GM18907 (cell line): ENCODE measurements around the gene VIPR2.

Experiments
- ATAC-seq: cut with Tn5 transposase; IDR thresholded peaks from one replicate; pipeline ENCODE4 v1.9.1; 2021; ENCODE audit warnings: mild to moderate bottlenecking, moderate library complexity; ENCODE audit not compliant: unreplicated experiment

Gene VIPR2

GRCh38 chr7:159047536-159047935, 97.1 kb downstream of the VIPR2 start:
- ATAC-seq = no peak

- no peak for ATAC-seq
These were observed 98.4 kb downstream of the VIPR2 start for GRCh38 chr7:159046300-159046699.

- no peak for ATAC-seq
These were observed 98.8 kb downstream of the VIPR2 start for GRCh38 chr7:159045839-159046238.

- no peak for ATAC-seq
These were observed 102.0 kb downstream of the VIPR2 start for GRCh38 chr7:159042581-159043101.

GRCh38 chr7:159042103-159042502, 102.6 kb downstream of the VIPR2 start:
- no peak for ATAC-seq

- no peak for ATAC-seq
These were observed 103.6 kb downstream of the VIPR2 start for GRCh38 chr7:159040912-159041711.

- no peak for ATAC-seq
These were observed 104.5 kb downstream of the VIPR2 start for GRCh38 chr7:159040146-159040545.

GRCh38 chr7:159039716-159040115, 105.0 kb downstream of the VIPR2 start:
- no peak for ATAC-seq

- no peak for ATAC-seq
These were observed 106.6 kb downstream of the VIPR2 start for GRCh38 chr7:159038066-159038465.

GRCh38 chr7:159036916-159037605, 107.6 kb downstream of the VIPR2 start:
- no peak for ATAC-seq

- no peak for ATAC-seq
These were observed 109.0 kb downstream of the VIPR2 start for GRCh38 chr7:159035571-159036073.

GRCh38 chr7:159034988-159035387, 109.7 kb downstream of the VIPR2 start:
- ATAC-seq = no peak

GRCh38 chr7:159034394-159034793, 110.3 kb downstream of the VIPR2 start:
- no peak for ATAC-seq

GRCh38 chr7:159033956-159034355, 110.7 kb downstream of the VIPR2 start:
- no peak for ATAC-seq

GRCh38 chr7:159033473-159033825, 111.2 kb downstream of the VIPR2 start:
- no peak for ATAC-seq

GRCh38 chr7:159032753-159033472, 111.8 kb downstream of the VIPR2 start:
- ATAC-seq = no peak

GRCh38 chr7:159032322-159032721, 112.3 kb downstream of the VIPR2 start:
- ATAC-seq = no peak

GRCh38 chr7:159031750-159032149, 112.9 kb downstream of the VIPR2 start:
- no peak for ATAC-seq

GRCh38 chr7:159031135-159031701, 113.4 kb downstream of the VIPR2 start:
- ATAC-seq = no peak

- no peak for ATAC-seq
These were observed 114.1 kb downstream of the VIPR2 start for GRCh38 chr7:159030490-159031134.
